ENCODE measurements around the gene XRCC5. TPM values are rescaled to one million over a fixed set of nuclear protein-coding genes. Genes with fewer than 3 reads are reported as not detected.

The XRCC5 gene
- total and polyA plus RNA-seq, 10 of the 15 experiments (the other 5 are each of a cell fraction or from before 2014, with no cell fraction given) = 259 to 815 (median 530) TPM

DNA sequence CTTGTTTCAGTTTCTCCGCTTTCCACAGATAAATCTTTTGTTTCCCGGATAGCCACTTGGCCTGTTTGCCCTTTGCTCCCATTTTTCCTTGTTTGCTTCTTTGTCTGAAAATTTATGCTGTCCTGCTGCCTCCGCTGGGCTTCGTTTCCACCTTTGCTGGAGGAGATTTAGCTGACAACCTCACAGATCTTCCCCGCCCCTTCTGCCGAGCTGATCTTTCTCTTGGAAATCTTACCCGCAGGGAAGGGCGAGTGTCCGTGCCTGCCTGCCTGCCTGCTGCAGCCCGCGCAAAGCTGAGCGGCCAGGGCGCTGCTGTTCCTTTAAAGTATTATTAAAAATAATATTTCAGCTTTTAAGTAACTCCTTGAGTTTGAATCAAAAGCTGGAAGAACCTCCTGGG, 1.4 kb upstream of the XRCC5 start:
- Histone ChIP-seq H3K4me2 (ENCODE audit: control insufficient read depth, insufficient read depth) (no peak overlapping the region), H3K4me1 (ENCODE audit: control insufficient read depth, insufficient read depth, low read length) (peaks cover 16% of the 10 kb centered on the region), H3K27me3 (replicated peaks in 1 of 2; ENCODE audit: control insufficient read depth in 2 of 2, insufficient read depth in 2 of 2, low read length in 1 of 2) (no peaks in the 10 kb centered on the region), H4K20me1 (ENCODE audit: control insufficient read depth, insufficient read depth) (no peaks in the 10 kb centered on the region), H3K9me3 (replicated peaks; ENCODE audit: control insufficient read depth, insufficient read depth, low read length) (no peaks in the 10 kb centered on the region), H3K27ac (ENCODE audit: control insufficient read depth, insufficient read depth) (no peak overlapping the region), H3K4me3 (no peak overlapping the region), H3K36me3 (ENCODE audit: control insufficient read depth in 2 of 2, insufficient read depth in 2 of 2, low read length in 1 of 2) (peaks cover 0 to under 1% of the 10 kb centered on the region in 2 experiments; a peak in 1 of 4 replicates), H2AFZ (ENCODE audit: control insufficient read depth, low read depth, low read length) (no peak overlapping the region), H3K79me2 (ENCODE audit: control insufficient read depth, insufficient read depth, low read length) (peaks cover 37% of the 10 kb centered on the region), H3K9ac (ENCODE audit: control insufficient read depth, insufficient read depth, low read length) (no peak overlapping the region)
- CTCF ChIA-PET = interaction anchor here (0.7 to 8.6 kb wide), 11 partner anchors 14 to 296 kb away, joined by 3 to 105 read pairs (median 6); no protein-coding TSS in a partner anchor
- FAIRE-seq = no peak
- no peak for ATAC-seq
- no TSS peak for BruUV-seq (replicated peaks)
- no peak for DNase-seq (ENCODE audit: low read depth, low spot score)
- POLR2A ChIA-PET = interaction anchor here (0.7 to 4.5 kb wide), 5 partner anchors 16 to 142 kb away, joined by 3 to 42 read pairs (median 4); partner anchors contain the start of genes PECR and TMEM169
- RAD21 ChIA-PET (ENCODE audit: unreplicated experiment) = interaction anchor here (1.1 to 3.2 kb wide), 4 partner anchors 24 to 74 kb away, joined by 3 to 17 read pairs (median 3); partner anchors contain the start of genes PECR and TMEM169
- 91% methylated on average over 13 of the region's 13 CpGs for whole genome bisulfite sequencing (ENCODE audit: insufficient coverage, insufficient replicate concordance, low lambda C conversion rate, missing lambda C conversion rate)
- SMC1A ChIA-PET (ENCODE audit: uncharacterized antibody, unreplicated experiment) = interaction anchor here (0.6 to 7.6 kb wide), 9 partner anchors 14 to 296 kb away, joined by 3 to 59 read pairs (median 4); partner anchors contain the start of genes PECR and TMEM169
- in situ Hi-C loops (cut with MboI) = no loop called here
- intact Hi-C loops (cut with micrococcal nuclease; ENCODE audit: unreplicated experiment) = no loop called here
- TF ChIP-seq, protein P1, sequence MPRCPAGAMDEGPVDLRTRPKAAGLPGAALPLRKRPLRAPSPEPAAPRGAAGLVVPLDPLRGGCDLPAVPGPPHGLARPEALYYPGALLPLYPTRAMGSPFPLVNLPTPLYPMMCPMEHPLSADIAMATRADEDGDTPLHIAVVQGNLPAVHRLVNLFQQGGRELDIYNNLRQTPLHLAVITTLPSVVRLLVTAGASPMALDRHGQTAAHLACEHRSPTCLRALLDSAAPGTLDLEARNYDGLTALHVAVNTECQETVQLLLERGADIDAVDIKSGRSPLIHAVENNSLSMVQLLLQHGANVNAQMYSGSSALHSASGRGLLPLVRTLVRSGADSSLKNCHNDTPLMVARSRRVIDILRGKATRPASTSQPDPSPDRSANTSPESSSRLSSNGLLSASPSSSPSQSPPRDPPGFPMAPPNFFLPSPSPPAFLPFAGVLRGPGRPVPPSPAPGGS (IDR thresholded peaks at IDR 0.05; ENCODE audit: borderline replicate concordance, insufficient read depth, low read depth, low read length, poor library complexity, severe bottlenecking) = no peak
- no peak for TF ChIP-seq HCFC1 (IDR thresholded peaks at IDR 0.05; ENCODE audit: low read length)

DNA sequence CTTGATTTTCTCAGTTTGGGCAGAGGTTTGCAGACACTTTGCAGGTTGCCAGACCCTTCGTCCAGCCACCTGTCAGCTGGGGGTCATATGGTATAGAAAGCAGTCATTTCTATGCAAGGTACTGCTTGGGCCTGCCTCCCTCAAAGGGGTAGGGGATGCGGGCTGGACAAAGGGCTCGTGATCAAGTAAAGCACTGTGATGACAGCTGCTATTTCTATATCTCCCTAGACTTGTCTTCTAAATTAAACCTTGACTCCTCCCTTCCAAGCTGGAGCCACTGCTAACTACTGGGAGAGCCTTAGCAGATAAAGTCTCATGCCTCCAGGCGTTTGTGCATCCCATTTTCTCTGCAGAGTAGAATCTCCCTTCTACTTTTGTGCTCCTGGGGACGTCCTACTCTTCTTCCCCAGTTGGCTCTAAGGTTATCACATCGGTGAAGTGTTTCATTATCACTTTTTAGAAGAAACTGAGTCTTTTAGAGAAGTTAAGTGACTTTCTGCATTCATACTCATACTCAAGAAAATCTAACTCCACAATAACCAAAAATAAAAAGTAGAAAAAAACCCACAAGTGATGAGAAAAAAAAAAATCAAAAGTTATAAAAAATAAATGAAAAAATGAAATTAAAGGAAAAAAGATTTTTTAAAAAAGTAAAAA, 710 bp upstream of the XRCC5 start:
- peak overlapping the region; percentile 67; the same call in 1 of the 2 replicates for H3K4me3 ChIP-seq
- peak; percentile 79; the same call in 1 of the 2 replicates for TF ChIP-seq PAX8 (IDR thresholded peaks at IDR 0.05)
- TF ChIP-seq SMAD5 (IDR thresholded peaks at IDR 0.05; ENCODE audit: low read depth) = peak; percentile 31; the same call in 1 of the 2 replicates
- TF ChIP-seq SMAD1 (IDR thresholded peaks at IDR 0.05; ENCODE audit: low read depth, partially characterized antibody) = peak; percentile 25
- no peak for TF ChIP-seq PML (IDR thresholded peaks at IDR 0.05; ENCODE audit: low read length)
- TF ChIP-seq RAD51 (IDR thresholded peaks at IDR 0.05) = peak; percentile 25; the same call in 1 of the 2 replicates
- peak; percentile 25; the same call in 1 of the 2 replicates for TF ChIP-seq NBN (IDR thresholded peaks at IDR 0.05)
- no peak for TF ChIP-seq ZNF217 (IDR thresholded peaks at IDR 0.05)
- TF ChIP-seq SPI1 (IDR thresholded peaks at IDR 0.05; ENCODE audit: borderline replicate concordance, insufficient read depth, low read depth, low read length) = no peak
- no peak for TF ChIP-seq ZNF622 (IDR thresholded peaks at IDR 0.05)
- TF ChIP-seq CHD1 (IDR thresholded peaks at IDR 0.05; ENCODE audit: low read depth, low read length) = 0 out of 2 replicates have a peak, but pooled peaks have one; percentile 58
- no peak for TF ChIP-seq KDM1A (IDR thresholded peaks at IDR 0.05; ENCODE audit: borderline replicate concordance)
- TF ChIP-seq, protein P2, sequence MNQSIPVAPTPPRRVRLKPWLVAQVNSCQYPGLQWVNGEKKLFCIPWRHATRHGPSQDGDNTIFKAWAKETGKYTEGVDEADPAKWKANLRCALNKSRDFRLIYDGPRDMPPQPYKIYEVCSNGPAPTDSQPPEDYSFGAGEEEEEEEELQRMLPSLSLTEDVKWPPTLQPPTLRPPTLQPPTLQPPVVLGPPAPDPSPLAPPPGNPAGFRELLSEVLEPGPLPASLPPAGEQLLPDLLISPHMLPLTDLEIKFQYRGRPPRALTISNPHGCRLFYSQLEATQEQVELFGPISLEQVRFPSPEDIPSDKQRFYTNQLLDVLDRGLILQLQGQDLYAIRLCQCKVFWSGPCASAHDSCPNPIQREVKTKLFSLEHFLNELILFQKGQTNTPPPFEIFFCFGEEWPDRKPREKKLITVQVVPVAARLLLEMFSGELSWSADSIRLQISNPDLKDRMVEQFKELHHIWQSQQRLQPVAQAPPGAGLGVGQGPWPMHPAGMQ (IDR thresholded peaks at IDR 0.05; ENCODE audit: borderline replicate concordance) = no peak

More for the DNA sequence above, 710 bp upstream of the XRCC5 start:
- intact Hi-C loops (cut with micrococcal nuclease; ENCODE audit: unreplicated experiment) (no loop called here), in situ Hi-C loops (cut with MboI) (no loop called here)
- no peaks in the 10 kb centered on the region for H3K27me3 ChIP-seq (replicated peaks in 1 of 2; ENCODE audit: control insufficient read depth in 2 of 2, insufficient read depth in 2 of 2, low read length in 1 of 2)
- no peak for FAIRE-seq
- TSS peak; percentile 100 for BruUV-seq (replicated peaks)
- H2AFZ ChIP-seq (ENCODE audit: control insufficient read depth, low read depth, low read length) = peak overlapping the region; percentile 31
- no peak for ATAC-seq
- ChIA-PET CTCF (interaction anchor here (0.6 to 8.6 kb wide), 18 partner anchors 11 to 1970 kb away, joined by 3 to 105 read pairs (median 5); partner anchors contain the start of genes PECR and TMEM169), SMC1A (ENCODE audit: uncharacterized antibody, unreplicated experiment) (interaction anchor here (1.0 to 7.6 kb wide), 17 partner anchors 11 to 396 kb away, joined by 3 to 59 read pairs (median 4); partner anchors contain the start of genes PECR and TMEM169), POLR2A (interaction anchor here (0.6 to 4.5 kb wide), 7 partner anchors 10 to 143 kb away, joined by 3 to 42 read pairs (median 4); partner anchors contain the start of genes PECR and TMEM169), RAD21 (ENCODE audit: unreplicated experiment) (interaction anchor here (1.0 to 6.6 kb wide), 11 partner anchors 9 to 557 kb away, joined by 3 to 42 read pairs (median 5); partner anchors contain the start of genes PECR and TMEM169)
- H3K36me3 ChIP-seq (ENCODE audit: control insufficient read depth in 2 of 2, insufficient read depth in 2 of 2, low read length in 1 of 2) = peaks cover 0 to 4% of the 10 kb centered on the region in 2 experiments; a peak in 2 of 4 replicates
- H4K20me1 ChIP-seq (ENCODE audit: control insufficient read depth, insufficient read depth) = no peaks in the 10 kb centered on the region
- no peaks in the 10 kb centered on the region for H3K9me3 ChIP-seq (replicated peaks; ENCODE audit: control insufficient read depth, insufficient read depth, low read length)
- H3K4me2 ChIP-seq (ENCODE audit: control insufficient read depth, insufficient read depth) = peak overlapping the region; percentile 80
- peak overlapping the region; percentile 75 for H3K9ac ChIP-seq (ENCODE audit: control insufficient read depth, insufficient read depth, low read length)
- WGBS (ENCODE audit: insufficient coverage, insufficient replicate concordance, low lambda C conversion rate, missing lambda C conversion rate) = 62% methylated on average over 6 of the region's 6 CpGs
- peak overlapping the region; percentile 99 for H3K27ac ChIP-seq (ENCODE audit: control insufficient read depth, insufficient read depth)
- DNase-seq (ENCODE audit: low read depth, low spot score) = no peak
- peaks cover 22% of the 10 kb centered on the region for H3K4me1 ChIP-seq (ENCODE audit: control insufficient read depth, insufficient read depth, low read length)
- peaks cover 42% of the 10 kb centered on the region for H3K79me2 ChIP-seq (ENCODE audit: control insufficient read depth, insufficient read depth, low read length)

Measured in GM12878 (cell line).